Upper lobe of right lung (tissue), 1 donor: ENCODE results near the gene CRACDL. TPM values are rescaled to one million over a fixed set of nuclear protein-coding genes. Genes with fewer than 3 reads are reported as not detected.

Experiments used
- ATAC-seq: fragments of 200-7000 bp; cut with Tn5 transposase; one replicate; pipeline ENCODE4 v1.9.1; 2020; ENCODE audit warnings: mild to moderate bottlenecking, moderate library complexity
- DNase-seq: peaks from one replicate; pipeline ENCODE4 v3.0.0-alpha.2; 2020
- H3K27ac ChIP-seq: fragments of 200-600 bp; one replicate; pipeline ENCODE4 v1.8.0; 2022
- H3K27me3 ChIP-seq: fragments of 200-600 bp; one replicate; pipeline ENCODE4 v1.8.0; 2022; ENCODE audit warnings: mild to moderate bottlenecking
- H3K36me3 ChIP-seq: fragments of 200-600 bp; one replicate; pipeline ENCODE4 v1.8.0; 2022
- H3K4me1 ChIP-seq: fragments of 200-600 bp; one replicate; pipeline ENCODE4 v1.8.0; 2022
- H3K4me3 ChIP-seq: fragments of 200-600 bp; one replicate; pipeline ENCODE4 v1.8.0; 2022; ENCODE audit warnings: mild to moderate bottlenecking
- H3K9me3 ChIP-seq: fragments of 200-600 bp; one replicate; pipeline ENCODE4 v1.8.0; 2022
- CTCF ChIP-seq: fragments of 200-600 bp; IDR thresholded peaks from one replicate; pipeline ENCODE4 v1.8.0; 2022; ENCODE audit warnings: antibody characterized with exemption
- intact Hi-C: fragments of 100-400 bp; cut with DNase I; formaldehyde crosslinking; loops from one replicate; pipeline ENCODE4 v1.11.0; 2022
- total RNA-seq: library from RNA; stranded (reverse); fragmentation: NEBNext Ultra II Directional; extraction: Animal tissue kit (Norgen Biotek cat#: 25700); gene quantifications from one replicate; pipeline ENCODE4 v1.2.1, GENCODE V29; 2021
- donor health status: DM: no; HTN: yes; CAD: no; lungs with severe emphysema.

Gene CRACDL
- total RNA-seq, 1 donor from 2014 or later: 33.3 TPM

- H3K4me1 ChIP-seq: no peaks in the 10 kb centered on the region
- H3K27ac ChIP-seq: no peak overlapping the region
- ATAC-seq (no peak), DNase-seq (no peak)
- TF ChIP-seq CTCF: no peak
- no peak overlapping the region for H3K4me3 ChIP-seq
- no peaks in the 10 kb centered on the region for H3K27me3 ChIP-seq
- no peaks in the 10 kb centered on the region for H3K36me3 ChIP-seq
- no peaks in the 10 kb centered on the region for H3K9me3 ChIP-seq
- intact Hi-C loops: no loop called here
Measured at GRCh38 chr2:98778151-98778550, 157.9 kb downstream of the CRACDL start.

GRCh38 chr2:98777710-98778109 lies 158.3 kb downstream of the CRACDL start:
- intact Hi-C loops: no loop called here
- no peak for ATAC-seq

GRCh38 chr2:98777076-98777475 lies 158.9 kb downstream of the CRACDL start:
- TF ChIP-seq CTCF: no peak
- H3K4me1 ChIP-seq: peaks cover 9% of the 10 kb centered on the region
- no peak for DNase-seq
- ATAC-seq: no peak
- H3K4me3 ChIP-seq: no peak overlapping the region
- no peaks in the 10 kb centered on the region for H3K36me3 ChIP-seq
- H3K27me3 ChIP-seq: no peaks in the 10 kb centered on the region
- intact Hi-C loops: no loop called here
- H3K27ac ChIP-seq: no peak overlapping the region
- H3K9me3 ChIP-seq: no peaks in the 10 kb centered on the region

More at GRCh38 chr2:98777710-98778109, 158.3 kb downstream of the CRACDL start:
- no peaks in the 10 kb centered on the region for H3K36me3 ChIP-seq
- H3K9me3 ChIP-seq: no peaks in the 10 kb centered on the region
- no peak overlapping the region for H3K27ac ChIP-seq
- no peak for TF ChIP-seq CTCF
- H3K4me1 ChIP-seq: peaks cover 3% of the 10 kb centered on the region
- no peak overlapping the region for H3K4me3 ChIP-seq
- DNase-seq: no peak
- H3K27me3 ChIP-seq: no peaks in the 10 kb centered on the region

GRCh38 chr2:98776136-98776535 lies 159.9 kb downstream of the CRACDL start:
- H3K36me3 ChIP-seq: no peaks in the 10 kb centered on the region
- H3K27me3 ChIP-seq: no peaks in the 10 kb centered on the region
- no peak overlapping the region for H3K4me3 ChIP-seq
- DNase-seq (no peak), ATAC-seq (no peak)
- intact Hi-C loops: no loop called here
- no peak for TF ChIP-seq CTCF
- H3K4me1 ChIP-seq: peaks cover 19% of the 10 kb centered on the region
- peak overlapping the region; percentile 67 for H3K27ac ChIP-seq
- H3K9me3 ChIP-seq: no peaks in the 10 kb centered on the region

- ATAC-seq (peak; percentile 45), DNase-seq (no peak)
- Histone ChIP-seq H3K4me3 (no peak overlapping the region), H3K27me3 (no peaks in the 10 kb centered on the region), H3K27ac (peak overlapping the region; percentile 67), H3K36me3 (no peaks in the 10 kb centered on the region), H3K9me3 (no peaks in the 10 kb centered on the region), H3K4me1 (peaks cover 20% of the 10 kb centered on the region)
- TF ChIP-seq CTCF: no peak
- intact Hi-C loops: no loop called here
Measured at GRCh38 chr2:98775146-98775986, 160.7 kb downstream of the CRACDL start.
